Right lobe of liver (tissue), 4 donors: Measurements from ENCODE around the gene DSCAML1.

ENCODE experiments used
- CTCF ChIP-seq, 4 donors: fragments of 200-600 bp in 3 of 4; fragments of 450-650 bp in 1 of 4; IDR thresholded peaks; one replicate each; pipeline versions ENCODE4 v1.5.1 to v1.8.0; 2016 to 2022; ENCODE audit warnings: antibody characterized with exemption in 4 of 4, mild to moderate bottlenecking in 2 of 4
- POLR2A ChIP-seq: fragments of 450-650 bp; IDR thresholded peaks from one replicate; pipeline ENCODE4 v1.6.1; 2017; ENCODE audit warnings: antibody characterized with exemption, mild to moderate bottlenecking
- donor health status: DM: no; HTN: no; CAD: no.
- donor health status: DM: no; HTN: no; CAD: no.
- donor health status: DM: no; HTN: yes; CAD: no.

- no peak for TF ChIP-seq CTCF (IDR thresholded peaks at IDR 0.05)
- no peak for TF ChIP-seq POLR2A
These were observed 337.7 kb downstream of the DSCAML1 start for GRCh38 chr11:117459123-117459978.
